Activated naive CD4-positive, alpha-beta T cell treated with Interleukin-2 at 50 U/mL for 16 hours (primary cell): Measurements from ENCODE around the gene NALF2.

ENCODE experiments used
- DNase-seq: peaks from one replicate; pipeline ENCODE4 v3.0.0-alpha.2; 2020

NALF2 gene

DNA sequence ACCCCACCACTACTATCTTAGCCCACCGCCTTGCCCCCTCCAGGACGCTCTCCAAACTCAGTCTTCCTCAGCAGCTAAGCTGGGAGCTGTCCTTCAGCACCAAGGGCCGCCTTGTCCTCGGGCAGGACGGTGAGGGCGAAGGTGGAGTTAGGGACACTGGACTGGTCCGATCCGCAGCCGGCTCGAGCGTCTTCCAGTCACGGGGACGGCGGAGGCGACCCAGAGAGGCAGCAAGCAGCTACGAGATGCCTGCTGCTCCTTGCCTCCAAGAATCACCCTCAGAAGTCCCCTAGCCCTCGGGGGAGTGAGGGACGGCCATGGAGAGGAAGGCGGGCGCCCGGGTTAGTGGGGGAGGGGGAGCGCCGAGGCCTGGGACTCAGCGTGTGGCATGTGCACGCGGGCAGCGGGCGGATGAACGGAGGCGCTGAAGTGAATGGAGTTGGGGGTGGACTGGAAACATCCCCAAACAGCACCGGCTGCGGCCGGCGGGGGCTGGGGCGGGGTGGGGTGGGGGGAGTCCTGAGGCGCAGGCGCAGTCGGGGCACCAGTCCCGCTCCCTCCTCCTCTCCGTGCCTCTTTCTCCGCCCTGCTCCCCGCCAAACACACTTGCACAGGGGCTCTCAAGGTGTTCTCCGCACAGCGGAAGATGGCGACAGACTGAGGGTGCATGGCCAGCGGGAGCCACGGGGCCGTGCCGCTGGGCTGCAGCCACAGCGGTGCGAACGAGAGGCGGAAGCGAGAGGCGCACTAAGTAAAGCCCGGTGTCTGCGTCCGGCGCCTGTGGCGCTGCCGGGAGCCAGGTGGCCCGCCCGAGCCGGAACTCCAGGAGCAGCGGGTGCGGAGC lies at the start of gene NALF2:
Gene NALF2, plus strand, starts transcription at position 545 of the 844 bp plus-strand sequence. CDS start 957 bp downstream, outside the sequence.
- peak; percentile 37 for DNase-seq

DNA sequence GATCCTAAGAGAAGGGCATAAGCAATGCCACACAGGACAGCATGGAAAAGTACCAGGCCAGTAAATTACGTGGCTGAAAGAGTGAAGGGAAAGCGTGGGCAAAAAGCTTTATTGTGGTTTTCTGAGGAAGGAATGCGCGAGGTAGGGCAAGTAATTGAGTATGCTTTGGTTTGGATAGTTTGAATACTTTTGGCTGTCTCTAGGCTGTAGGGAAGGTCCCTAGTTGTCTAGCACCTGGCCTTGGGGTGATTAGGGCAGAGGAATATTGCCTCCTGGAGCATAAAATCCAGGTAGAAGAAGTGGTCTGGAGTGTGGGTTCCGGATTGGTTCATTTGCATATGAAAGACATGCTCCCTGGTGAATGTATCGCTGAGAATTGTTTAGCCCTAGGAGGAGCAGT lies 46.4 kb upstream of the NALF2 start:
- no peak for DNase-seq

DNA sequence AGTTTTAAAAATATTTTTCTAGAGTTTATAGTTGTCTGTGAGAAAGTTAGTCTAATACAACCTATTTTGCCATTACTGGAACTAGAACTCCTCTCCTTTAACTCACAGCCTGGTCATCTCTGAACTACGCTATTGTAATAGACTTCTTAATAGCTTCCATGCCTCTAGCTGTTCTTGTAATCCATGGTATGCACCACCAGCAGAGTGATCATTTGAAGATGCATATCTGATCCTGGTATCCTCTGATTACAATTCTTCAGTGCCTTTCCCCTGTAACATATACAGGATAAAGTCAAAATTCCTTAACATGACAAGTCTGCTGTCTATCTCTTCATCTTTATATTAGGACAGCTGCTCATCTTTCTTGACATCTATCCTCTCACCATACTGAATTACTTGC lies 37.6 kb upstream of the NALF2 start:
- no peak for DNase-seq

DNA sequence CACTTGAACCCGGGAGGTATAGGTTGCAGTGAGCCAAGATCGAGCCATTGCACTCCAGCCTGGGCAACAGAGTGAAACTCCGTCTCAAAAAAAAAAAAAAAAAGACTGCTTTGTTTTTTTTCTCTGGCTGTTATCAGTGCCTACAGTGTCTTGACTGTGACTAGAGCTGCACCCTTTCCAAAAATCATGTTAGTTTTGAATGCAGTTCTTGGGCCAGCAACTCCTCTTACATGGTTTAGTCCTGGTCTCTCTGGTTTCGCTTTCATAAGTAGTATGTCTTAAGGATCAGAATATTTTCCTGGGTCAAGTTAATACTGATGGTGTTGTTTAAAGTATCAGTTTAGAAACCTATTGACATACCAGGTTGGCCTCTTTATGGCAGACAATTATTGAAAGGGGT lies 34.2 kb upstream of the NALF2 start:
- no peak for DNase-seq

DNA sequence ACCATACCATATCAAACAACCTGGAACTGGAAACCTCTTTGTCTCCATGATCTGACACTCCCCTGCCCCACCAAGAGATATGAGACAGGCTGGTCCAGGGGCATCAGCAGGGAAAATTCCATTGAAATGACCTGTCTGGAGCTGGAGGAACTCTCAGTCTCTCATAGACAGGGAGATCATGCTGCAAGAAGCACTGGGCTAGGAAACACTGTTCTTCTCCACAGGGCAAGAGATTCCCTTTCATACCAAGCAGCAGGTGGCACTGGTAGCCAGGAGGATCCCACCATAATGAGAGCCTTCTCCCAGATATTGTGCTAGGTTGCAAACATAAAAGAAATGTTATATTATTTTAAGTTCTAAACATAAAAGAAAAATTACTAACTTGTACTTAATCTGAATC lies 14.5 kb upstream of the NALF2 start:
- no peak for DNase-seq

DNA sequence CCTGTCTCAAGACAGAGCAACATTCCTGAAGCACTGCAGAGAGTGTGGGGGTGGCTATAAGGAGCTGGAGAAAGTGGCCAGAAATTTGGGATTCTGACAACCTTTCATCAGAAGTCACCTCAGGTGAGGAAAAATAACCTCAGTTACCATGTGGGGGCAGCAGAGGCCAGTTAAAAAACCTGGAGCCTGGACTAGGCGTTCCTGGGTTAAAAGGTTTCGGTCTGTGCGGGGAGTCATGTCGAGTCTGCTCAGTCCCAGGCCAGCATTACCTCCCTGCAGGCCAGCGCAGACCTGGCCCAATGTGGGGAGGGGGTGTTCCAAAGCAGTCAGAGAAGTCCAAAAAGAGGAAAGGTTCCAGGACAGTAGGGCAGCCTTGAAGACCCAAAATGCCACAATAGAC lies 10.9 kb upstream of the NALF2 start:
- DNase-seq: peak; percentile 24

DNA sequence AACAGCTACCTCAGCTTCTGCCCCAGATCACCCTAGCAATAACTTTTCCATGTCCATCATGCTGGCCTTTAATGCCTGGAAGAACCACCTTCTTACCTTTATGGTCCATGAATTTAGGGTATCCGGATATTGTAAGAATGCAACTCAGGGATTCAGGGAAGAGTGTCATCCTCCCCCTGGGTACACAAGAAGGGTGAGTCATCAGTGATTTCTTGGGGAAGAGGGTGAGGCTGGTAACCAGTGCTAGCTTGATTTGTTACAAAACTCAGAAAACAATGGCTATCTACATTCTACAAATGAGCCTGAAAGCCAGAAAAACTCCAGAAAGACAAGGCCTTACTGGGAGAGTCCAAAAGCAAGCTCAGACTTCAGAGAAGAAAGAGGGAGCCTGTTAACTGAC lies 10.4 kb upstream of the NALF2 start:
- no peak for DNase-seq

DNA sequence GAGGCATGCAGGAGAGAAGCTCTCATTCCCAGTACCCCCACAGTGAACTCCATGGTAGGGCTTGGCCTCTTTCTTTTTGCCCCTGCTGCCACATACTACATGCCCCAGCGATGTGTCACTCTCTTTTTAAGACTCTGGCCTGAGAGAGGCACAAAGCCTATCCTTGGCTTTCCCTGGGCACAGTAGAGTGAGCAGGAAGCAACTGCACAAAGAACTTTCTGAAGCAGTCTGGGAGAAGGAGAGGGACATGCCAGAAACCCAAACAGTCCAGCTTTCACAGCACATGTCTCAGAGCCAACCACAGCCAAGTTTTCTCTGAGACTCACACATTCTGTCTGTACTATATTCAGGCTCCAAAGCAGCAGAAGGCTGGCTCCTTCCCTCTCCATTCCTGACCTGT lies 7.9 kb upstream of the NALF2 start:
- no peak for DNase-seq

DNA sequence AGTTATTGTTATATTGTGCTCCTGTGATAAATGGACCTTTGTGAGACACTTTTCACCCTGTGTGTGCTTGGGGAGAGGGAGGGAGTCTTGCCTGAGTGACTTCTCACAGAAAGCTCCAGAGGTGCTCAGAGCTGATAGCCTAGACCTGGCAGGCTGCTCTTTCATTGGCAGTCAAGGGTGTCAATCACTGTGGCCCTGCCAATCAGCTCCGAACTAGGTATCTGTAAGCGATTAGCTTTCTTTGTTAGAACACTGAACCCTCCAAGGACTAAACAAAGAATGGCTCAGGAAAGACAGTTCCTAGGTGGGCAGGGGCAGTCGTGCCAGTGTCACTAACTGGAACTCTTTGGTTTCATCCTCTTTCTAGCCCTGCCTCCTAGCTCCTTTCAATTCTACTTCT lies 2.7 kb upstream of the NALF2 start:
- no peak for DNase-seq

DNA sequence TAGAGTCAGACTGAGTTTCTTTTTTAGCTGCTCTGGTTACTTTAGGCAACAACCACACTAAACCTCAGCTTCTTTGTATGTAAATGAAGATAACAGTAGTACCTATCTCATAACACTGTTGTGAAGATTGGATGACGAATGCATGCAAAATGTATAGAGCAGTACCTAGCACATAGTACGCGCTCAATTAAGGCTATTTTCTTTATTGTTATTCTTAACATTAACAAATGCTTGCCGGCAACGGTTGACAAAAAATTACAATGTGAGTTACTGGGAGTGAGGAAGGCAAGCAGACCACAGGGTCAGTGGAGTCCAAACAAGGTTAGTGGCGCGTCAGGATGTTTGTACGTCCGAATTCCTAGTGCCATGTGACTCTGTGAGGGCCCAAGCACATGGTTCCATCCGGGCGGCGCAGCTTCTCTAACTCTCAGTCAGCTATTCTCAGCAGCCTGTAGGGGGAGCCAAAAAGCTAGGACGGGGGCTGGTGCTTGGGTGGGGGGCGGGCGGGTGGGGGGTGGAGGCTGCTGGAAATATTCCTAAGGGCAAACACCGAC lies 821 bp upstream of the NALF2 start:
- DNase-seq: no peak

DNA sequence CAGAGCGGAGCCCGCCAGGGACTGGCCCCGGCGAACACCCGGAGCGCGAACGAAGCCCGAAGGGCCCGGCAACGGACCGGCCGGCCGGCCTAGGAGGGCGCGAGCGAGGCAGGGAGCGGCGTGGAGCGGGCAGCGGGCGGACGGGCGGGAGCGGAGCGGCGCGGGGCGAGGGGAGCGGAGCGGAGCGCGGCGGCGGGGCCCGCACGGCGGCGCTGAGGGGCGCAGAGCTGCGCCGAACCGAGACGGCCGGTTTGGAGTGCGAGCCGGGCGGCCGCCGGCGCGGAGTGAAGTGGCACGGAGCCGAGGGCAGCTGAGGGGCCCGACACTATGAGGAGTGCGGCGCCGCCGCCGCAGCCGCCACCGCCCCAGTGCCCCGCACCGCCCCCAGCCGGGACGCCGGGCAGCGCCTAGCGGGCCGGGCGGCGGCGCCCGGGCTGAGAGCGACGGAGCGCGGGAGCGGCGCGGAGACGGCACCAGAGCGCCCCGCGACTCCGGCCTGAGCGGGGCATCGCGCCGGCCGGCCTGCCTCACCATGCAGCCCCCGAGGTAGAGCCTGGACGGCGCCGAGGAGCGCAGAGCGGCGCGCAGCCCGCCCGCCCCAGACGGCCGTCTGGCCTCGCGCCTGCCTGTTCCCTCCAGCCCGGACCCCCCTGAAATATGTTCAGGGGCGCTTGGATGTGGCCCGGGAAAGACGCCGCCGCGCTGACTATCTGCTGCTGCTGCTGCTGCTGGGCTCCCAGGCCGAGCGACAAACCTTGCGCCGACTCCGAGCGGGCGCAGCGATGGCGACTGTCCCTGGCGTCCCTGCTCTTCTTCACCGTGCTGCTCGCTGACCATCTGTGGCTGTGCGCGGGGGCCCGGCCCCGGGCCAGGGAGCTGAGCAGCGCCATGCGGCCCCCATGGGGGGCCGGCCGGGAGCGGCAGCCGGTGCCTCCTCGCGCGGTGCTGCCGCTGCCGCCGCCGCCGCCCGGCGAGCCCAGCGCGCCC lies 793 bp downstream of the NALF2 start:
- no peak for DNase-seq

DNA sequence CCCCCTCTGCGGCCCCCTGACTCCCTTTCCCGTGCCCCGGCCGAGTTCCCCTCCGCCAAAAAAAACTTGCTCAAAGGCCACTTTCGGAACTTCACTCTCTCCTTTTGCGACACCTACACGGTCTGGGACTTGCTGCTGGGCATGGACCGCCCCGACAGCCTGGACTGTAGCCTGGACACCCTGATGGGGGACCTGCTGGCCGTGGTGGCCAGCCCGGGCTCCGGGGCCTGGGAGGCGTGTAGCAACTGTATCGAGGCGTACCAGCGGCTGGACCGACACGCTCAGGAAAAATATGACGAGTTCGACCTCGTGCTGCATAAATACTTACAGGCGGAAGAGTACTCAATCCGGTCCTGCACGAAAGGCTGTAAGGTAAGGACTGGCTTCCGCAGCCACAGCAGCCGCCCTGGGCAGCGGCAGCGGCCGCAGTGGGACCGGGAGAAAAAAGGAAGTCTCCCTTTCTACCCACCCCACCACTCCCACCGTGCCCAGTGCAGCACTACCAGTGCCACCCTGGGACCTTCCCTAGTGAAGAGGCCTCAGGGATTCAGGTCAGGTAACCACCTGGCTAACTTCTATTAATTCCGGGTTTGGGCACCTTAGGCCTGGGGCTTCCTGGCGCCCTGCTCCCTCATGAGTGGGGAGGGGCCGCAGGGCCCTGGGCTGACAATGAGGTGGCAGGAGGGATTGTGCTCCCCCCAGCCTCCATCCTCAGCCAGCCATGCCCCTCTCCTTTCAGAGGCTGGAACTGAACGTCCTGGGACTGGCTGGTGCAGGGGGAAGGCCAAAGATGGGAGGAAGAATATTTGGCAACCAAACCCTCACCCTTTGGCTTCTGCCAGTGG lies 1.9 kb downstream of the NALF2 start:
- DNase-seq: no peak

DNA sequence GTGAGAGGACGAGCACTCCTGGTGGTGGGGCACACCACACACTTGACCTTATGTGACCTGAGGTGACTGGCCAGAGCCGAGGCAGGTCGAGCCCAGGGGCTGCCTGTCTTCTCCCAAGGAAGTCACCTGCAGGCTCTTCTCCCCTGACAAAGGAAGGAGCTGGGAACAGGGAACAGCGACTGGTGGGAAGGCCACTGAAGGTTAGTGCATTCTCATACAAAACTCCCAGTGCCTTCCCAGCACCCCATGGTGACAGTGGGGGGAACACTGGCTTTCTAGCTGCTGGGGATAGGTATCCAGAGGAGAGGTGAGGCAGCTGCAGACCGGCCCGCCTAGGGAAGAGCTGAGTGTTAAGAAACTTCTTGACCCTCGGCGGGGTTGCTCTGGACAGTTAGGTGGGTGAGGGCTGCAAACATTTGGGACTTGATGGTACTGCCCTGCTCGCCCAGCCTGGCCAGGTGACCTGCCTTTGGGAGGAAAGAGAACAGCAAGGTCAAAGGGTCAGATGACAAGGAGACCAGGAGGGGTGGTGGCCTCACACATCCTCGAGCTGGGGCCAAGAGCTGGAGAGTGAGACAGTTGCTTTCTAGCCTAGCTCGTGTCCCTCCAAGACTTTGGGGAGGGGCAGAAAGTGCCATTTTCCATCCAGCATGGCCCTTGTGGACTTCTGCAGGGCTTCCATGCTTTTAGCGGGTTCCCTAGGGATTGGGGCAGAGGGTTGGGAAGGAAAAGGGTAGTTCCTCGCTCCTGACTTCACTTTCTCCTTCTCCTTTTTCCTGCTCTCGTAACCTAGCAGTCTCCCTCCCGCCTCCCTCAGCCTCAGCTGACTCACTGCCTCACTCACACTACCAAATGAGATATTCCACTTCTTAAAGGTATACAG lies 2.7 kb downstream of the NALF2 start:
- DNase-seq: no peak

DNA sequence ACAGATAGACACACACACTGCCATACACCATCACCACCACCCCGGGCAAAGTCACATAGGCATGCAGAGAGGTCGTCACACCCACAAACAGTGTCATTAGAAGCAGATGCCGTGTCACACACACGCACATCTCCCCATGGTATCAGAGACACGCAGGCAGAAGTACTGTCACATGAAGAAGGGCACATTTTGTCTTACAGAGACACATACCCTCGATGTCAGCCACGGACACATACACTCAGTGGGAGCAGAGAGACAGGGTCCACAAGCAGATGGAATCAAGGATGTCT lies 3.3 kb downstream of the NALF2 start:
- no peak for DNase-seq

DNA sequence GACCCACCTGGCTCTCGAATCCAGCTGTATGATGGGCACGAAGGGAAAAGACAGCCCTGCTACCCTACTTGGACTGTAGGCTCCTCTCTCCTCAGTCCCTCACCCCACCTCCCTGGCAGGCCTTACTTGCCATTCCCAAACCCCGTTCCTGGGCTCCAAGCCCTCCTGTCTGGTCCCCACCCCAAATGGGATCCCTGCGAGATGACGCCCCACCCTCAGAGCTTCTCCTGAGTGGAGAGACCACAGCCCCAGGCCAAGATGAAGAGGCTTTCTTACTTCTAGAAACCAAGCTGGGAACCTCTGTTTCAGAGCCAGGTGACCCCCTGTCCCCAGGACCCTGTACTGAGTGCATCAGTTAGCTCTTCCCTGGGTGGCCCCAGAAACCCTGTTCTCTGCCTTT lies 4.5 kb downstream of the NALF2 start:
- DNase-seq: no peak

DNA sequence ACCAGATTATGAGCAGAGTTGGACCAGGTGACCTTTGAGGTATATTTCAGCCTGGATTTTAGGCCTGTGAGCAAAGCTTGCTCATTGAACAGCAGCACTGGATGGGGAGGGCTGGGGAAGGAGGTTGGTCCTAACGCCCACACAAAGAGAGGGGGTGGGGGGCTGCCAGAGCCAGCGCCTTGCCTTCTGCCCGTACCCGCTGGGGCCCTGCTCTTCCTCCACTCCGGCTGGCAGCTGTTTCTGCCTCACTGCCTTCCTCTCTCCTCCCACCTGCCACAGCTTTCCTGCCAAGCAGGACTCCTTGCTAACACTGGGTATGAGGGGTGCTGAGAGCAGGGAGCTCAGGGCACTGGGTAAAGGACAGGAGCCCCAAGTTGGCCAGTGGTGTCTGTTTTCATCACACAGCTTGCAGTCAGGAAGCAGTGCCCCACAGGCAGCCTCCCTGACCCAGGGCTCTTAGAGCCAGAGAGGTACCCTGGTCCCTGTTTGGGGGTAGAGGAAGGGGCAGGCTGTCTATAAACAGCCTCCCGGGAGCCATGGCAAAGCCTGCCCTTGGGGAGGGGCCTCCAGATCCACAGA lies 6.1 kb downstream of the NALF2 start:
- DNase-seq: no peak

DNA sequence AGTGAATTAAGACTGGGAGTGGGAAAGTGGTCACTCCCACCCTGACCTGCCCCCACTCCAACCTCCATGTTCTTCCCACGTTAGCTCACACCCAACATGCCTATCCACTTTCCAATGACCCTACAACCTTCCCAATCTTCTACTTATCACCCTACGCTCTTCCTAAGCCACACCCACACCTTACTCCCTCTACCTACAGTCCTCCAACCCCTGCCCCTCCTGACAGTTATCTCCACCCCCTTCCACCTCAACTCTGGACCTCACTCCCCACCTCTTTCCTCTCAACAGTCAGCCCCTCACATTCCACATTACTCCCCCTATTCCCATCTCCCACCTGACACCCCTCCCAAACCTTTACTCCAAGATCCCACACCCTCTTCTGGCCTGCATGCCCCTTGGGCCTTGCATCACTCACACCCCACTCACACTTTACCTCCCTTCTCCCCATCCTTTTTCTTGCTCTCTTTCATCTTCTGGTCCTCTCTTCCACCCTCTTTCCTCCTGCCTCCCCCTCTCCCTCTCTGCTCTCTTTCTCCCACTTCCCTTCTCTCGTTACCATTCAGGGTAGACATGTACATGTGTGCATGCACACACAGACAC lies 6.9 kb downstream of the NALF2 start:
- DNase-seq: no peak

DNA sequence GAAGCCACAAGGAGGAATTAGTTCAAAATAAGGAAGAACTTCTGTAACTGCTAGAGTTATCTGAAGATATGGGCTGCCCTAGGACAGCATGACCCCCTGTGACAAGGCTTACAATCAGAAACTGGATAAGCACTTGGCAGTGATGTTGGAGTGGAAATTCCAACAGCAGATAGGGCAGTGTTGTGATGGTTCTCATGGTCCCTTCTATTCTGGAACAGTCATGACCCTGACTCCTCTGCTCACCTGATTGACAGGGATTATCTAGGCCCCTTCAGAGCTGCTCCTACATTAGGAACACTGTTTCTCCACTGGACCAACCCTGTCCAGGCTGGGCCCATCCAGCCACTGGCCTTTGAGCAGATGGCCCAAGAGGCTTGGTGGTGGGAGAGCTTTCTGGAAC lies 17.9 kb downstream of the NALF2 start:
- no peak for DNase-seq

DNA sequence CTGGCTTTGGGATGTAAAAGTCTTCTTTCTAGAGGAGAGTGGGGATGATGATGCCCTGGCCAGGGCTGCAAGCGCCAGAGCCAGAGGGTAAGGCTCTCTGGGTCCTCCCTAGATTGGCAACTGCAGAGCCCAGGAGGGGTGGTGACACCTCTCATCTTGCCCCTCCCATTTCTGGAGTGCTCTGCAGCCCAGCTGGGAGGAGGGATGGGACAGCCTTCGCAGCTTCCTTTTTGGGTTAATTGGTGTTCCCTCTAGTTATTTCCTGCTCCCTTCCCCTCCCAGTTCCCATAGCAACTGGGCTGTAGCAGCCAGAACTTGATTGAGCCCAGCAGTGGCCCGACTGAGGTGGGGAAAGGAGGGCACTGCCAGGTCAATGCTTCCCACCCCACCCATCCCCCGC lies 19.2 kb downstream of the NALF2 start:
- no peak for DNase-seq

DNA sequence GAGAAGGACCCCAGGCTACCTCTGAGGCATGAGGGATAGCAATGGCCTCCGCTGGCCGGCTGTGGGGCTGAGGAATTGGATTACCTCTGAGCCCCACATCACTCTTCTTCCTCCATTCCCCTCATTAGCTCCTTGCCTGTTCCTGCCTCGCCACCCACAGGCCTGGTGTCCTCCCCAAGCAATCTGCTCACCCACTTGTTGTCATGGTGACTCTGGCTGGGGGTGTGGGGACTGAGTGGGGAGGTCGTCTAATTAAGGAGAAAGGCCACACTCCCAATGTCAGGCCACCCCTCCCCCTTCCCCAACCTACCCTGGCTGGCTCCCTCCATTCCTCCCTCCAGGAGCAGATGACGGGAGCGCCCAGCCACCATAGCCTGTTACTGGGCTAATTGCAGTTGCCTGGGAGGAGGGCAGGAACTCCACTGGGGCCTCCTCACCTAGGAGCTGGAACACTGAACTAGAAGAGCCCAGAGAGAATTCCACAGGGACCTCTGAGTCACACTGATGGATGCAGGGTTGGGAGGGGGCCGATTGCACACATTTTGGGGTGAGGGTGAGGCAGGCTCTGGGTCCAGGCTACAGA lies 20.7 kb downstream of the NALF2 start:
- DNase-seq: no peak

DNA sequence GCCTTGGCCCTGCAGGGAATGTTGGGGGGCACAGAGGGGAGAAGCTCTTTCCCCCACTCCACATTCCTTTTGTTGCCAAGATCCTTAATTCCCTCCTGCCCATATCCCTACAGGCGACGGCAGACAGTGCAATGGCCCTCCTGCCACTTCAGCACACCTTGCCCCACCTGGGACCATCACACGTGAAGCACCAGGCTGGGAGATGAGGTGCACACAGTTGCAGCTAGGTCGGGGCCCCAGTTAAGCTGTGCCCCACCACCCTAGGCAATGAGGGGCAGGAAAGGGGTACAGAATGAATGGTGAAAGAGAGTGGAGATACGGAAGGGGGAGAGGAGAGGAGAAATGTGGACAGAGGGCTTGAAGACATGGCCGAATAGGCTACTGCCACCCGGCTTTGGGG lies 26.2 kb downstream of the NALF2 start:
- DNase-seq: no peak
